Measurements from ENCODE around the gene NDUFV3. TPM values are rescaled to one million over a fixed set of nuclear protein-coding genes. Genes with fewer than 3 reads are reported as not detected.

NDUFV3 gene
- total RNA-seq, 2 donors from 2014 or later, result 18.2 to 21.7 TPM

DNA sequence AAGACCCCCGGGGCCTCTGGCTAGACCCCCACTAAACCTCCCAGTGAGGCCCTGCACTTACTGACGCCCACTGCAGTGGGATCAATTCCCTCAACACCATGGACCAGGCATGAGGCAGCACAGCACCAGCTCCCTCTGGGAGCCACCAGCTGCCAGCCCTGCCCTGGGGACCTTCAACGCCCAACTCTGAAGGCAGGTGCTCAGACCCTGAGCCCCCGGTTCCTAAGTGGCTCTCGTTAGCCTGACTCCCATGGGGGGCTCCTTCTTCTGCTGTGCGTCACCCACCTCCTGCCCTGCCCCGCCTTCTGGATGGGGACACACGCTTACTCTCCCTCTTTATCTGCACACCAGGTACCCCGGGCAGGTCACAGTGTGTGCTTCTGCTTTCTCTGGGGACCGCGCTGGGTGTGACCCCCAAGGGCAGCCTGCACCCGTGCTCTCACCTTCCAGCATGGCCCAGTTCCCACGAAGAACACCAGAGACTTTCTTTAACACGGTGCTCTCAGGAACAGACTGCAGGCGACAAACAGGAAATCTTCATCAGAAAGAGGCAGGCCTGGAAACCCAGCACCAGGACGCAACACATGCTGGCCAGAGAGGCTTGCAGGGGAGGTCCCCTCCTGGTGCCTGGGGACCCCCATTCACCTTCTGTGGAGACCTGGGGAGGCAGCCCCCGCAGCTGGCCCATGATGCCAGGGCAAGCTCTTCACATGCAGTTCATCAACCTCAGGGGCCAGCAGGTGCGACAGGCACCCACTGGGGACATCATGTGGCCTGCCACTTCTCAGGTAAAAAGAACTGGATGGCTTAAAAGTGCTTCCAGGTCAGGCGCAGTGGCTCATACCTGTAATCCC lies 41.1 kb upstream of the NDUFV3 start:
- Mint-ChIP-seq H3K27me3 (ENCODE audit: low read depth) (no peaks in the 10 kb centered on the region), H3K9me3 (no peaks in the 10 kb centered on the region), H3K4me1 (ENCODE audit: low read depth) (peaks cover 9% of the 10 kb centered on the region), H3K36me3 (ENCODE audit: insufficient read depth in 2 of 2) (peaks cover 16 to 40% of the 10 kb centered on the region in 2 donors), H3K4me3 (no peak overlapping the region), H3K27ac (no peak overlapping the region)
- ATAC-seq (replicated peaks in 1 of 2) (no peak), DNase-seq (no peak)

- Mint-ChIP-seq H3K36me3 (ENCODE audit: insufficient read depth in 2 of 2) (peaks cover 16 to 39% of the 10 kb centered on the region in 2 donors), H3K27me3 (ENCODE audit: low read depth) (no peaks in the 10 kb centered on the region), H3K4me3 (no peak overlapping the region), H3K4me1 (ENCODE audit: low read depth) (peaks cover 9% of the 10 kb centered on the region), H3K27ac (no peak overlapping the region), H3K9me3 (no peaks in the 10 kb centered on the region)
- ATAC-seq (replicated peaks in 1 of 2) (no peak), DNase-seq (no peak)
These were observed 40.1 kb upstream of the NDUFV3 start for GRCh38 chr21:42852925-42853570.

DNA sequence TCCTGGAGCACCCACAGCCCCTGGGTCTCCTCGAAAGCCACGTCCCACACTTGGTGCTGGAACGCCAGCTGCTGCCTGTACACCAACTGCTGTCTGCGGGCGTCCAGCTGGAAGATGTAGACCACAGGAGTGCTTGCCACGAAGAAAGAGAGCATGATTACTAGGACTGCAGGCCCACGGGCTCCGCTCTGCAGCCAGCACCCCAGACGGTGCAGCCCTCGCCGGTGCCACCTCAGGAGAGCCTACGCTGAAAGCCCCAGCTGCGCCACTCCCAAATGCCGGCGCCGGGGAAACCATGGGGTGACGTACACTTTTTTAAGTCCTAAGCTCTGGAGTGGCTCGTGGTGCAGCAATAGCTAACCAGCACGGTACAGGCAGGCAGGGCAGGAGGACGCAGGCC lies 39.5 kb upstream of the NDUFV3 start:
- Mint-ChIP-seq H3K4me1 (ENCODE audit: low read depth) (peaks cover 9% of the 10 kb centered on the region), H3K9me3 (no peaks in the 10 kb centered on the region), H3K27ac (no peak overlapping the region), H3K36me3 (ENCODE audit: insufficient read depth in 2 of 2) (peaks cover 11 to 40% of the 10 kb centered on the region in 2 donors), H3K4me3 (no peak overlapping the region), H3K27me3 (ENCODE audit: low read depth) (no peaks in the 10 kb centered on the region)
- DNase-seq (no peak), ATAC-seq (replicated peaks in 1 of 2) (no peak)

DNA sequence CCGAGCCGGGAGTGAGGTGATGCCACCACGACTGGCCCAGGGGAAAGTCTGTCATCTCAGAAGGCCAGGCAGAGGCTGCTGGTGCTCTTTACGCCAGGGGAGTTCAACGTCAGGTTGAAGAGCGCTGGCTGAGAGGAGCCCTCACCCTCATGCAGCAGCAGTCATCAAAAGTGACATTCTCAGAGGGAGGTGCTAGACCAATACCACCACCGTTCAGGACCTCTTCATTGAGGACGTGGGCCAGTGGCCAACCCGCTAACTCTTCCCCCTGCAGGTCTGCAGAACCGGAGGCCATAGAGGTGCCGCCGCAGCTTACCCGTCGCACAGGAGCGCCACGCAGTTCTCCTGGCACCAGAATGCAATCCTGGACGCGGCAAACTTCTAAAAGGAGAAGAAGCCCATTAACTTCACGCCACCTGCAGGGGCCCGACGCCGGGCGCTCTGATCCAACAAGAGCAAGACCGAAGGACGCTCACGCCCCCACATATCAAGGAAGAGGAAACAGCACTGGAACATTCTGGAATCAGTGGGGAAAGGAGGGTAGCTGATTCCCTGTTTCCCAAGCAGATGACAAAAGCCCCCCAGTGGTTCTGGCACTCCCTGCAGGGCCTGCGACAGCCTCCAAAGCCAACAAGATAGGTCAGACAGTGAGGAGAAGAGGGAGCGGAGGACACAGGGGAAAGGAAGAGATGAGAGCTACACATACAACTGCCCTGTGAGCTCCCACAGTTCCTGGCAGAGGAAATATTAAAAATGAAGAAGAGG lies 38.7 kb upstream of the NDUFV3 start:
- no peak overlapping the region for H3K4me3 Mint-ChIP-seq
- H3K27ac Mint-ChIP-seq, result peak overlapping the region; percentile 69
- H3K36me3 Mint-ChIP-seq (ENCODE audit: insufficient read depth in 2 of 2), result peaks cover 4 to 37% of the 10 kb centered on the region in 2 donors
- no peak for DNase-seq
- H3K9me3 Mint-ChIP-seq, result no peaks in the 10 kb centered on the region
- no peak for ATAC-seq (replicated peaks in 1 of 2)
- H3K27me3 Mint-ChIP-seq (ENCODE audit: low read depth), result no peaks in the 10 kb centered on the region
- peaks cover 2% of the 10 kb centered on the region for H3K4me1 Mint-ChIP-seq (ENCODE audit: low read depth)

- Mint-ChIP-seq H3K36me3 (ENCODE audit: insufficient read depth in 2 of 2) (peaks cover 2 to 35% of the 10 kb centered on the region in 2 donors), H3K27ac (no peak overlapping the region)
These were observed 37.8 kb upstream of the NDUFV3 start for GRCh38 chr21:42855171-42855936.

DNA sequence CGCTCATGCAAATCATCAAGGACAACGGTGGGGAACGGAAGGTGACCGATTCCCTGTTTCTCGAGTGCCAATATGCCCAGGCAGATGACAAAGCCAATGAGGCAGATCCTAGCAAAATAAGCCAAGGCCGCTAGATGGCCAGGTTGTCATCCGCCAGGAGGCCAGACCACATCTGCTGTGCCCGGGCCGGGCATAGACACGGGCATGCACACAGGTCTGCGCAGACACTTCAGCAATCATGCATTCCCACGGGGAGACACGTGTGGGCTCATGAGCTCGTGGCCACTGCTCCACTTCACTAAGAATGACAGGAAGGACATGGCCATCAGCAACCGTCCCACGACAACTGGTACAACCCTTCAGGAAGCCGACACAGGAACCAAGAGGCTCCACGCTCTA lies 37.2 kb upstream of the NDUFV3 start:
- H3K4me3 Mint-ChIP-seq, result no peak overlapping the region
- H3K9me3 Mint-ChIP-seq, result no peaks in the 10 kb centered on the region
- no peak for DNase-seq
- H3K36me3 Mint-ChIP-seq (ENCODE audit: insufficient read depth in 2 of 2), result peaks cover 2 to 35% of the 10 kb centered on the region in 2 donors
- no peaks in the 10 kb centered on the region for H3K27me3 Mint-ChIP-seq (ENCODE audit: low read depth)
- no peak for ATAC-seq (replicated peaks in 1 of 2)
- no peak overlapping the region for H3K27ac Mint-ChIP-seq
- no peaks in the 10 kb centered on the region for H3K4me1 Mint-ChIP-seq (ENCODE audit: low read depth)

More at GRCh38 chr21:42855171-42855936, 37.8 kb upstream of the NDUFV3 start:
- ATAC-seq (replicated peaks in 1 of 2) (no peak), DNase-seq (no peak)
- H3K27me3 Mint-ChIP-seq (ENCODE audit: low read depth), result no peaks in the 10 kb centered on the region
- H3K9me3 Mint-ChIP-seq, result no peaks in the 10 kb centered on the region
- H3K4me1 Mint-ChIP-seq (ENCODE audit: low read depth), result no peaks in the 10 kb centered on the region
- H3K4me3 Mint-ChIP-seq, result no peak overlapping the region

DNA sequence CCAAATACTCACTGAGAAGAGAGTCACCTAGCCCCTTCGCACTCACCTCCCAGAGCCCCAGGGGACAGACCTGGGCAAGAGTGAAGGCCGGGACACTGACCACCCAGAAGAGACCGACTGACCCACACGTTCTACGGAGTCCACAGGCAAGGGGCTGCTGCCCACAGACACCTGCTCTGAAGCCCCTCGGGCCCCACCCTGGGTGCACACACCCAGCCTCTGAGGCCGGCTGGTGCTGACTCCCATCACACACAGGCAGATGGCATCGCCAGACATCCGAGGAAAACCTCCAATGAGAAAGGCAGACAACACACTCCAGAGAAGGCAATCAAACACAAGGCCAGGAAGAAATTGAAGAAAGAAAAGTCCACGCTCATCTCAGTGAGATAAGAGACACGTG lies 35.9 kb upstream of the NDUFV3 start:
- Mint-ChIP-seq H3K27ac (no peak overlapping the region), H3K4me3 (no peak overlapping the region), H3K27me3 (ENCODE audit: low read depth) (no peaks in the 10 kb centered on the region), H3K9me3 (no peaks in the 10 kb centered on the region), H3K36me3 (ENCODE audit: insufficient read depth in 2 of 2) (peaks cover 2 to 31% of the 10 kb centered on the region in 2 donors), H3K4me1 (ENCODE audit: low read depth) (no peaks in the 10 kb centered on the region)
- no peak for ATAC-seq (replicated peaks in 1 of 2)
- DNase-seq, result no peak

DNA sequence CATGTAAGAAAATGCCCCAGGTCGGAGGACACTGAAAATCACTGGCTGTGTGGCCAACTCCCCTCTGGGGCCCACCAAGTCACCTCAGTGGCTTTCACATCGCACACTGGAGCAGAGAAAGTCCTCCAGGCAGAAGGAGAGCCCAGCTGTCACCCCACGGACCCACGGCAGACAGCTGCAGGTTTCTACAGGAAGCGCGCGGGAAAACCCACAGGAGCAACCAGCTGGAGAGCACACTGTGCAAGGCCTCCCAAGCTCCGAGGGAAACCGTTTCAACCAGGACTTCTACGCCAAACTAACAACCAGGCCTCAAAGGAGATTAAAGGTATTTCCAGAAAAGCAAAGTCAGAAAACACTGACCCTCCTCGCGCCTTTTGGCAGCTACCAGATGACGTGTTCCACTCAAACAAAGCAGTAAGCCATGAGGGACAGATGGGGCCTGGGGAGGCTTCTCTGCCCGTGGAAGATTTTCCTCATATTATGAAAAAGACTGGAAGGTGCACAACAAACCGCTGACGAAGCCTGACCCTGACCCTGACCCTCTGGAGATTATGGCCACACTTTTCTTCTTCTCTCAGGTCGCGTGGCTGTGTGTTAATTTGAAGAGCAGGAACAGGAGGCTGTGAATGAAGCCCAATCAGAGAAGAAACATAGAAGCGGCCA lies 34.8 kb upstream of the NDUFV3 start:
- Mint-ChIP-seq H3K4me1 (ENCODE audit: low read depth) (no peaks in the 10 kb centered on the region), H3K27me3 (ENCODE audit: low read depth) (no peaks in the 10 kb centered on the region), H3K27ac (peak overlapping the region; percentile 80), H3K9me3 (no peaks in the 10 kb centered on the region), H3K36me3 (ENCODE audit: insufficient read depth in 2 of 2) (peaks cover 2 to 32% of the 10 kb centered on the region in 2 donors), H3K4me3 (no peak overlapping the region)
- DNase-seq (no peak), ATAC-seq (replicated peaks in 1 of 2) (no peak)

DNA sequence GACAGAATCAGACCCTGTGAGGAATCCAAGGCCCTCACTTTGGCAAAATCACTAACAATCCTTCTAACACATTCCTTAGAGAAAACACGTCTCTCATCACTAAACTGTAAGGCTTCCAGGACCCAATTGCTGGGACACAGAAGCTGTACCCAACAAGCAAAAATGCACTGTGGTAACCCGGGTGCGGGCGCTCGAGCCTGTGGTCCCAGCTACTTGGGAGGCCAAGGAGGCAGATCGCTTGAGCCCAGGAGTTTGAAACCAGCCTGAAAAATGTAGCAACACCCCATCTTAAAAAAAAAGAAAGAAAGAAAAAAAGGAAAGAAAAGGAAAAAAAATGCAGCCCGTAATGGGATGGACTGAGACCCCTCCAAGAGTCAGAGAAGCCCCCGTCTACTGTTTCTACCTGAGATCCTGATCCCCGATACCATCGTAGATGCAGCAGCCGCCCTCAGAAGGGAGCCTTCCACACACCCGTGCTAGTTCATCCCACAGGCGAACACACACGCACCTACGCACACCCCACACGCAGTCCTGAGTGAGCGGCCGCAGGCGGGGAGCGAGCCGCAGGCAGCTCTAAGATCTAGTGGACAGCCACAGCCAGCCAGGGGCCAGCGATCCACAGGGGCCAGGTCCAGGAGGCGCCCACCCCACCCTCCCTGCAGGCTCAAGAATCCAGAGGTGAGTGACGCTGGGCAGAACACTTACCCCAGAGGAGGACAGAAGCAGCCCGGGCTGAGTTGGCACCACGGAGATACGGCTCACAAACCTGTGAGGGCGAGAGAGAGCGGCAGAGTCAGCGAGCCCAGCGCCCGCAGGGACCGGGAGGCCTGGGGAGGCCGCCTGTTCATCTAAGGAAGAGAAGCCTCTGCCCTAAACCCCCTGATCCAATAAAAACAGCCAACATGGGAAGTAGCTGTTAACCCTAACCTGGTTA lies 33.9 kb upstream of the NDUFV3 start:
- Mint-ChIP-seq H3K4me3 (no peak overlapping the region), H3K9me3 (no peaks in the 10 kb centered on the region), H3K36me3 (ENCODE audit: insufficient read depth in 2 of 2) (peaks cover 2 to 33% of the 10 kb centered on the region in 2 donors), H3K27ac (peak overlapping the region; percentile 32), H3K27me3 (ENCODE audit: low read depth) (no peaks in the 10 kb centered on the region), H3K4me1 (ENCODE audit: low read depth) (no peaks in the 10 kb centered on the region)
- ATAC-seq (replicated peaks in 1 of 2) (no peak), DNase-seq (no peak)

DNA sequence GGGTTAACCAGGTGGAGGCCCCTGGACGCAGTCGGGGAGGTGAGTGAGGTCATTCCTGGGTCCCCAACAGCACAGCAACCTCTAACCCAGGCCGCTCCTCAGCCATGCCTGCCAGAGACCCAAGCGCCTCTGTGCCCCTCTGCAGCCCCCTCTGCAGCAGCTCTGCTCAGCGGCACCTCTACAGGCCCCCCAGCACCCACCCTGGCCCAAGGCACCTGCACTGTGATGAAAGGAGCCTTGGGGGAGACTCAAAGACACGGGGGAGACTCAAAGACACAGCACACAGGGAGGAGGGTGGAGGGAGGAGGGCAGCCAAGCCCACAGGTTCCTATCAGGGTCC lies 33.2 kb upstream of the NDUFV3 start:
- no peak overlapping the region for H3K27ac Mint-ChIP-seq
- H3K36me3 Mint-ChIP-seq (ENCODE audit: insufficient read depth in 2 of 2), result peaks cover 2 to 30% of the 10 kb centered on the region in 2 donors
- no peak for ATAC-seq (replicated peaks in 1 of 2)
- no peaks in the 10 kb centered on the region for H3K4me1 Mint-ChIP-seq (ENCODE audit: low read depth)
- H3K27me3 Mint-ChIP-seq (ENCODE audit: low read depth), result no peaks in the 10 kb centered on the region
- no peaks in the 10 kb centered on the region for H3K9me3 Mint-ChIP-seq
- H3K4me3 Mint-ChIP-seq, result no peak overlapping the region
- no peak for DNase-seq

DNA sequence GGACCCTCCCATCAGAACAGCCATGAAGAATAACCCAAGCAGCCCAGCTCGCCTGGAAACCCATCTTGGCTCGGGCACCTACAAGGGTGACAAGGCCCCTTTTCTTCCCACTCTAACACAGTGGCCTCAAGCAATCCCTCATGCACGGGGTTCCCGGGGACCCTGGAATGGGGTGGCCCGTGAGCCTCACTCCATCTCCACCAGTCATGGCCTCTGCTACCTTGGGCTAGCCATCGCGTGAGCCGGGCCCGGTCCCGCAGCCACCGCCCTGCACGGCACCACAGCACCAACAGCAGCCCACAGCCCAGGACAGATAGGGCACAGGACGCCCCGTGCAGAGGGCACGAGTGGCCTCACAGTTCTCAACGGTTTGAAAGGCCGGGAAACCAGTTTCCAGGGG lies 32.8 kb upstream of the NDUFV3 start:
- Mint-ChIP-seq H3K36me3 (ENCODE audit: insufficient read depth in 2 of 2) (peaks cover 2 to 30% of the 10 kb centered on the region in 2 donors), H3K27me3 (ENCODE audit: low read depth) (no peaks in the 10 kb centered on the region), H3K4me3 (no peak overlapping the region), H3K27ac (no peak overlapping the region), H3K9me3 (no peaks in the 10 kb centered on the region), H3K4me1 (ENCODE audit: low read depth) (no peaks in the 10 kb centered on the region)
- ATAC-seq (replicated peaks in 1 of 2) (no peak), DNase-seq (no peak)
